IMR-90 (cell line): Measurements from ENCODE around the gene ALDOC. TPM values are rescaled to one million over a fixed set of nuclear protein-coding genes. Genes with fewer than 3 reads are reported as not detected.

Experiments used
- ATAC-seq: fragments of 200-7000 bp; cut with Tn5 transposase; 2 replicates; pipeline ENCODE4 v1.9.1; 2020; ENCODE audit warnings: low read depth, mild to moderate bottlenecking, moderate library complexity
- BruUV-seq: library from RNA; stranded (reverse); fragments of 400-500 nt; replicated peaks from 2 replicates; lab custom pipeline; 2021; lab: Mats Ljungman, UMichigan
- CTCF ChIA-PET: fragments of 300-600 bp; formaldehyde crosslinking; extraction: SDS; loops from one replicate; lab custom pipeline; 2021; ENCODE audit warnings: antibody characterized with exemption; lab: Yijun Ruan, JAX
- POLR2A ChIA-PET: fragments of 300-600 bp; sonication (Branson Sonifier 250); formaldehyde crosslinking; loops from one replicate; lab custom pipeline; 2022; ENCODE audit warnings: antibody characterized with exemption; ENCODE audit not compliant: unreplicated experiment; lab: Charles Lee
- DNase-seq: peaks from one replicate; pipeline ENCODE4 v3.0.0; 2013
- H2AFZ ChIP-seq: replicated peaks from 2 replicates; pipeline ENCODE3; 2013; ENCODE audit warnings: low read length, mild to moderate bottlenecking; ENCODE audit not compliant: poor library complexity
- H2AK5ac ChIP-seq: 2 replicates; pipeline ENCODE4 v1.6.1; 2013; ENCODE audit warnings: low read depth, low read length, inconsistent platforms
- H2AK9ac ChIP-seq: replicated peaks from 2 replicates; pipeline ENCODE3; 2013; ENCODE audit warnings: mild to moderate bottlenecking, low read depth, low read length, moderate library complexity; ENCODE audit not compliant: poor library complexity
- H2BK120ac ChIP-seq: 2 replicates; pipeline ENCODE4 v1.6.1; 2013; ENCODE audit warnings: low read depth, low read length, inconsistent platforms
- H2BK15ac ChIP-seq: 3 replicates; pipeline ENCODE4 v1.6.1; 2013; ENCODE audit warnings: low read depth, low read length, inconsistent platforms
- H2BK20ac ChIP-seq: 2 replicates; pipeline ENCODE4 v1.6.1; 2013; ENCODE audit warnings: low read depth, mild to moderate bottlenecking, inconsistent platforms, low read length, moderate library complexity
- H2BK5ac ChIP-seq: 2 replicates; pipeline ENCODE4 v1.6.1; 2013; ENCODE audit warnings: mild to moderate bottlenecking, low read depth, low read length, inconsistent platforms; ENCODE audit not compliant: poor library complexity, severe bottlenecking
- H3K14ac ChIP-seq: replicated peaks from 2 replicates; pipeline ENCODE4 v1.6.1; 2013; ENCODE audit warnings: low read depth, low read length, inconsistent platforms
- H3K18ac ChIP-seq: 2 replicates; pipeline ENCODE4 v1.6.1; 2013; ENCODE audit warnings: low read depth, low read length, control low read depth
- H3K23ac ChIP-seq: 2 replicates; pipeline ENCODE4 v1.6.1; 2013; ENCODE audit warnings: low read depth, low read length, inconsistent platforms
- H3K27ac ChIP-seq: 2 replicates; pipeline ENCODE4 v1.5.1; 2013; ENCODE audit warnings: mild to moderate bottlenecking, control low read depth, low read length; ENCODE audit not compliant: insufficient read depth
- H3K27me3 ChIP-seq: 2 replicates; pipeline ENCODE4 v1.6.1; 2013; ENCODE audit warnings: low read length; ENCODE audit not compliant: control insufficient read depth, insufficient read depth
- H3K36me3 ChIP-seq: 2 replicates; pipeline ENCODE4 v1.6.1; 2013; ENCODE audit warnings: low read length, mixed read lengths; ENCODE audit not compliant: control insufficient read depth, insufficient read depth
- H3K4ac ChIP-seq: 2 replicates; pipeline ENCODE4 v1.6.1; 2013; ENCODE audit warnings: low read depth, low read length, inconsistent platforms
- H3K4me1 ChIP-seq: 2 replicates; pipeline ENCODE4 v1.6.1; 2013; ENCODE audit warnings: low read length, mixed read lengths; ENCODE audit not compliant: control insufficient read depth, insufficient read depth
- H3K4me2 ChIP-seq: 2 replicates; pipeline ENCODE4 v1.6.1; 2013; ENCODE audit warnings: low read depth, mild to moderate bottlenecking, control low read depth, low read length, moderate library complexity
- H3K4me3 ChIP-seq: 2 replicates; pipeline ENCODE4 v1.5.1; 2013; ENCODE audit warnings: low read depth, mild to moderate bottlenecking, control low read depth, low read length, moderate library complexity; ENCODE audit not compliant: insufficient read depth
- H3K56ac ChIP-seq: 2 replicates; pipeline ENCODE4 v1.6.1; 2013; ENCODE audit warnings: low read length, inconsistent platforms; ENCODE audit not compliant: insufficient read depth; ENCODE audit errors: extremely low read depth
- H3K79me1 ChIP-seq, 2 experiments: 2 replicates each; pipeline ENCODE4 v1.6.1; 2013; ENCODE audit warnings: low read length in 2 of 2, inconsistent platforms in 1 of 2, low read depth in 1 of 2
- H3K9ac ChIP-seq: 2 replicates; pipeline ENCODE4 v1.6.1; 2013; ENCODE audit warnings: low read depth, low read length, control low read depth
- H3K9me1 ChIP-seq: 2 replicates; pipeline ENCODE4 v1.6.1; 2013; ENCODE audit warnings: low read length, inconsistent platforms; ENCODE audit not compliant: insufficient read depth
- H3K9me3 ChIP-seq: 2 replicates; pipeline ENCODE4 v1.6.1; 2013; ENCODE audit warnings: low read length; ENCODE audit not compliant: control insufficient read depth, insufficient read depth
- H4K20me1 ChIP-seq: 2 replicates; pipeline ENCODE4 v1.6.1; 2013; ENCODE audit warnings: low read length, inconsistent platforms; ENCODE audit not compliant: insufficient read depth
- H4K5ac ChIP-seq: 2 replicates; pipeline ENCODE4 v1.6.1; 2013; ENCODE audit warnings: mild to moderate bottlenecking, low read depth, low read length, control low read depth
- H4K8ac ChIP-seq, 2 experiments: 2 replicates each; pipeline ENCODE4 v1.6.1; 2013; ENCODE audit warnings: low read depth in 2 of 2, low read length in 2 of 2, control low read depth in 1 of 2, inconsistent platforms in 1 of 2
- H4K91ac ChIP-seq: 2 replicates; pipeline ENCODE4 v1.6.1; 2013; ENCODE audit warnings: low read depth, low read length, inconsistent platforms; ENCODE audit not compliant: insufficient read depth
- BHLHE40 ChIP-seq: fragments of 150-350 bp; IDR thresholded peaks from 2 replicates; pipeline ENCODE4 v1.6.1; 2016; ENCODE audit warnings: mild to moderate bottlenecking, low read depth, low read length
- CEBPB ChIP-seq: IDR thresholded peaks from 2 replicates; pipeline ENCODE4 v1.6.1; 2012; ENCODE audit warnings: low read depth, low read length, improper control_type of control experiment
- CHD1 ChIP-seq: IDR thresholded peaks from 2 replicates; pipeline ENCODE4 v1.6.1; 2012; ENCODE audit warnings: low read depth, low read length, improper control_type of control experiment
- MAFK ChIP-seq: IDR thresholded peaks from 2 replicates; pipeline ENCODE4 v1.6.1; 2012; ENCODE audit warnings: low read depth, low read length, improper control_type of control experiment
- RCOR1 ChIP-seq: IDR thresholded peaks from 2 replicates; pipeline ENCODE4 v1.6.1; 2012; ENCODE audit warnings: mild to moderate bottlenecking, low read length, improper control_type of control experiment; ENCODE audit not compliant: insufficient replicate concordance
- SMC3 ChIP-seq: fragments of 150-350 bp; IDR thresholded peaks from 2 replicates; pipeline ENCODE4 v1.6.1; 2016; ENCODE audit warnings: low read depth, mild to moderate bottlenecking, antibody characterized with exemption, low read length, moderate library complexity
- WGBS, 2 experiments: methylation state at CpG; one replicate each; pipeline versions ENCODE4 v1.1.5 to v1.1.7; 2013; ENCODE audit warnings: missing lambda C conversion rate in 2 of 2; ENCODE audit not compliant: insufficient read length in 1 of 2; ENCODE audit errors: extremely low coverage in 2 of 2; 5-methylcytosine and 5-hydroxymethylcytosine counted together
- dilution Hi-C: fragments of 300-500 bp; cut with HindIII; formaldehyde crosslinking; loops from one replicate; pipeline ENCODE4 v1.14.3; 2018; ENCODE audit warnings: low sequenced_read_pairs; ENCODE audit not compliant: unreplicated experiment
- in situ Hi-C: fragments of 300-500 bp; cut with MboI; formaldehyde crosslinking; loops from 3 replicates; pipeline ENCODE4 v1.14.3; 2019; ENCODE audit warnings: low sequenced_read_pairs, inconsistent platforms, mixed read lengths
- intact Hi-C: fragments of 100-400 bp; cut with micrococcal nuclease; formaldehyde crosslinking; loops from 2 replicates; pipeline ENCODE4 v1.10.0; 2022
- polyA plus RNA-seq, 3 experiments: library from polyadenylated mRNA; depleted of rRNA; stranded (reverse); fragments of >200 nt; gene quantifications; 2 replicates each; pipeline ENCODE4 v1.2.3, GENCODE V29; 2012; ENCODE audit warnings: low replicate concordance in 1 of 3
- total RNA-seq: library from RNA; depleted of rRNA; stranded (reverse); fragments of >200 nt; gene quantifications from 2 replicates; pipeline ENCODE4 v1.2.3, GENCODE V29; 2012

The ALDOC gene
- total and polyA plus RNA-seq, 2 of the 4 experiments (the other 2 are of a cell fraction), result 47.0 to 69.7 TPM

DNA sequence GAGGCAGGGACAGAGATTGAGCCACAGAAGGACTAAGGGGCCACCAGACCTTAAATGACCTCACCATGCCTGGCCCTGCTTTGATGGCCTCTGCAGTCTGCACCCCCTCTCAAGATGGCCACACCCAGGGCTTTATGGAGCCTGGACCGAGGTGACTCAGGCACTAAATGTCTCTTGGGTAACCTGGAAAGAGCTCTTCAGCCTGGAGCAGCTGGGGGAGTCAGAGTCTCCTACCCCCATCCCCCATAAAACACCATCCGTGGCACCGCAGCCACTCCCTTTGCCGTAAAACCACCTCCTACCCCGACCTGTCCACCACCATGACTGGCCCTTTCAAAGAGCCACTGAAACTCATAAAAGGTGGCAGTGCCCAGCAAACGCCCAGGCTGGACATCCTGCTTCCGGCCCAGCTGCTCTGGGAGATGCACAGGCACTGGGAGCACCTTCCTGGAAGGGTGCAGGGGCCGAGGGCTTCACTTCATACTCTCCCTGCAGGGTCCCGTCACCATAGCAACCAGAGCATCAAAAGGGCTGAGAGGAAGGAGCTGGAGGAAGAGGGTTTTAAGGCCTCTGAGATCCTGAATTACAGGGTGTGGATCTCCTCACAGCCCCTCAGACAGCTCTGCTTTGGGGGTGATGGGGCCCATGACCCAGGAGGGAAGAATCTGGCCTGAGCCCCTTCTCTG is 48.2 kb downstream of the ALDOC start:
- no TSS peak for BruUV-seq
- H2BK20ac ChIP-seq, result no peak overlapping the region
- no peak overlapping the region for H3K56ac ChIP-seq
- no peak overlapping the region for H4K8ac ChIP-seq
- no peak overlapping the region for H3K14ac ChIP-seq
- no peaks in the 10 kb centered on the region for H4K20me1 ChIP-seq
- CTCF ChIA-PET, result no interaction called here
- ATAC-seq, result no peak
- no peak overlapping the region for H3K18ac ChIP-seq
- peaks cover 25% of the 10 kb centered on the region for H3K4me1 ChIP-seq
- no peaks in the 10 kb centered on the region for H3K79me1 ChIP-seq
- no peak overlapping the region for H3K4ac ChIP-seq
- dilution Hi-C loops (no loop called here), in situ Hi-C loops (no loop called here), intact Hi-C loops (no loop called here)
- no peak overlapping the region for H3K23ac ChIP-seq
- no peak overlapping the region for H3K9ac ChIP-seq
- no peaks in the 10 kb centered on the region for H3K36me3 ChIP-seq
- TF ChIP-seq CHD1, result no peak
- TF ChIP-seq MAFK, result no peak
- TF ChIP-seq RCOR1, result no peak
- no peak for TF ChIP-seq SMC3
- TF ChIP-seq CEBPB, result no peak
- TF ChIP-seq BHLHE40, result no peak
- no peak overlapping the region for H2AFZ ChIP-seq
- no peak overlapping the region for H4K91ac ChIP-seq
- POLR2A ChIA-PET, result no interaction called here
- no peak overlapping the region for H4K5ac ChIP-seq
- H3K4me2 ChIP-seq, result no peak overlapping the region
- 92% methylated on average over 4 of the region's 9 CpGs; no CpG with 5 or more reads in 1 of the 2 experiments for WGBS, 2 experiments
- H3K9me3 ChIP-seq, result no peaks in the 10 kb centered on the region
- H3K27ac ChIP-seq, result no peak overlapping the region
- peaks cover 7% of the 10 kb centered on the region for H3K9me1 ChIP-seq
- no peak overlapping the region for H2AK9ac ChIP-seq
- no peak overlapping the region for H3K4me3 ChIP-seq
- no peak overlapping the region for H2BK15ac ChIP-seq
- H2BK5ac ChIP-seq, result no peak overlapping the region
- no peak overlapping the region for H2AK5ac ChIP-seq
- DNase-seq, result no peak
- H3K27me3 ChIP-seq, result peaks cover 13% of the 10 kb centered on the region
- no peak overlapping the region for H2BK120ac ChIP-seq
